ENCODE results near the gene LECT2.

The LECT2 gene

GRCh38 chr5:135977375-135977928 lies 22.7 kb upstream of the LECT2 start:
- DNase-seq = peak; percentile 4

DNA sequence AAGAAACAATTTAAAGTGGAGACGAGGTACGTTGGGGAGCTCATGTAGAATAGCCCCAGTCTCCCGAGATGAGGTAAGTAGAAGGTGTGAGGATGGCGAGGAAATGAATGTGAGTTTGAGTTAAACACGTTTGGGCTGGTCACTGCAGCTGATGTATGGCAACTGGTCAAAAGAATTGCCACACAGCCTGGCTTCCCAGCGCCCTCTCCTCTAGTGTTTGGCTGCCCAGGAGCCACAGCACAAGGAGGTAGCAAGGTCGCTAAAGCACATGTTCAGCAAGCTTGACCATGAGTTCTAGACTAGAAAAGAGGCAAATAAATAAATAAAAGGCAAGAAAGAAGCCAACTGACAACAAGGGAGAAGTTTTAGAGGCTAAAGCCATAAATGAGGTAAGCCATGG lies 21.4 kb upstream of the LECT2 start:
- no peak for DNase-seq

DNA sequence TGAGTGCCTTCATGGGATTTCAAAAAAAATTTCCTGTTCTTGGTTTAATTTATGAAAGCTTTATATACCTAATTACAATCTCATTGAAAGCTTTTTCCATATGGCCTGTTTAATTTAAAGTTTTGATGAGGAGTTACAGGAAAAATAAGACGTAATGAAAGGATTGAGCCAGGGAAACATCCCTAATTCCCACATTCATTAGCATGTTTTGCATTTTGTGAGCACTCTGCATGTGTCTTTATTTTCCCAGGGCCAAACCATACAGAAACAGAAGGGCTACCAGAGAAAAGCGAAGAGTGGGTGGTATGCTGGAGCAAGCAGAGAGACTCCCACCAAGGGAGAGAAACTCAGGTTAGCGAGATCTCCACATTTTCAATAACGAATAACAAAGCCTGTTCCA lies 20.3 kb upstream of the LECT2 start:
- no peak for DNase-seq

- DNase-seq = no peak
Measured at GRCh38 chr5:135974021-135974600, 19.3 kb upstream of the LECT2 start.

DNA sequence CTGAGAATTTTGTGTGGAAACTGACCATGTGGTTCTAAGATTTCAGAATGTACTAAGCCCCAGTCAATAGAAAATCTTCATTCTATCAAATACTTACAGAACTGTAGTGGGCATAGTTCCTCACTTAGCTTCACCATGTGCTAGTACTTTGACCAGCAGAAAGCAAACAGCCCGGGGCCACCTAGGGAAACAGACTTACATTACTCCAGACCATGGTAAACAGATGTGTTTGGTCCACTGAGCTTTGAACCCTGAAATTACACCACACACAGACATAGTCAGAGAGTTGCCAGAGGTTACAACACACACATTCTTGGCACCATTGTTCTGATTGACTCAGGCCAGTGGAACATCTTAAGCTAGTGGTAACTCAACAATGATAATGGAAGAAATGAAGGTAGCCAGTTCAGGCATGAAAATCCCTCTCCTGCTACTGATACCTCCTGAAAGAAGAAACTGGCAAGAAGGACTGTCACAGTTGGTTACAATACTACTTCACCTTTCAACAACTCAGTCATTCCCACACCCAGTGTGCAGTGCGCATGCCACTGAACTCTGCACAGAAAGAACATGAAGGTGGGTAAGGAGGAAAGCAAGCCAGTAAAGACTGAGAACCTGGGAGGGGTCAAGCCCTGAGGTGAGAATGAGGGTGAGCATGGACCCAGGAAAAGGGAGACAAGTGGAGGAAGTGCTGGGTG lies 18.7 kb upstream of the LECT2 start:
- DNase-seq = no peak

DNA sequence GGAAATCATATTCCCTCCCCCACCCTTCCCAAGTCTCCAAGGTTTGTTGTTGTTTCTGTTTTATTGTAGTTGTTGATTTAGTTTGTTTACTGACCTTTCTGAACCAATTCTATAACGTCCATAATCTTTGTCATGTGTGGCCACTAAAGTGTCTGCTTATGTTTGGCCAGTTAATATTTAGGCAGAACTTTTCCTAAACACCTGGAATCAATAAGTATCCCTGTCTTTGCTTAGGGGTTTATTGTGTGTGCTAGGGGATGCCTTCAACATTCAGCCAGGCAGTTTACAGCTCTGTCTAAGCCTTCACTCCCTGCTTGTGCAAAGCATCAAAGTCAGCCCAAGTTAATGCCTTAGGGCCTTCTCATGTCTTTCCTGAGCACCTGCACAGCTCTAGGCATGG lies 16.9 kb upstream of the LECT2 start:
- no peak for DNase-seq

DNA sequence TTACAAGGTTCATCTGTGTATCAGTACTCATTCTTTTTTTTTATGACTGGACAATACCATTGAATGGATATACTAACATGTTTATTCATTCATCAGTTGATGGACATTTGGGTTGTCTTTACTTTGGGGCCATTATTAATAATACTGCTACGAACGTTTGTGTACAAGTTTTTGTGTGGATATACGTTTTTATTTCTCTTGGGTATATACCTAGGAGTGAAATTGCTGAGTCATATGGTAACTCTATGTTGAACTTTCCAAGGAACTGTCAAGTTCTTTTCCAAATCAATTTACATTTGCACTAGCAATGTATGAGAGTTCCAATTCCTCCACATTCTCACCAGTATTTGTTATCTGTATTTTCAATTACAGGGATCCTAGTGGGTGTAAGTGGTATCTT lies 12.0 kb upstream of the LECT2 start:
- no peak for DNase-seq

GRCh38 chr5:135966165-135966564 lies 11.4 kb upstream of the LECT2 start:
- no peak for DNase-seq

DNA sequence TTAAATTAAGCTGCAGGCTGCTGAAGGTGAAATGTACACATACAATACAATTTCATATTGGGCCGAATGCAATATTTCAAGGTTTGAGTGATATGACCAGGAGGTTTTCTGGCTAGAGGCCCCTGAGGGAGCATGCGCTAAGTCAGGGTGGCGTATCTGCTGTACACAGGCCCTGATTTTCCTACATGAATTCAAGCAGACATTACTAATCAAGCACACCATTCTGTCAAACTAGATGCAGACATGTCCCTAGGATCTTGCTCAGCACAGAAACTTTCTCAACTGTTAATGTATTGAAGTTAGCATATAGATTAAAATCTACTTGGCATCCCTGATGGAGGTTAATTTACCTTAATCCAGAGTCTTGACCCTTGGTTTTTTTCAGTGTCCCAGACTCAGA lies 10.7 kb upstream of the LECT2 start:
- no peak for DNase-seq

GRCh38 chr5:135964670-135965320 lies 10.0 kb upstream of the LECT2 start:
- no peak for DNase-seq

DNA sequence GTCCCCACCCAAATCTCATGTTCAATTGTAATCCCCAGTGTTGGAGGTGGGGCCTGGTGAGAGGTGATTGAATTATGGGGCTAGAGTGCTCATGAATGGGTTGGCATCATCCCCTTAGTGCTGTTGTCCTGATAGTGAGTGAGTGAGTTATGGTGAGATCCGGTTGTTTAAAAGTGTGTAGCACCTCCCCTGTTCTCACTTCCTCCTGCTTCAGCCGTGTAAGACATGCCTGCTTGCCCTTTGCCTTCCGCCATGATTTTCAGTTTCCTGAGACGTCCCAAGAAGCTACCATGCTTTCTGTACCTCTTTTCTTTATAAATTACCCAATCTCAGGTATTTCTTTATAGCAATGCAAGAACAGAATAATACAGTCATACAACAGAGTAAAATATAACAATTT lies 742 bp upstream of the LECT2 start:
- DNase-seq = no peak

- no peak for DNase-seq
Measured at GRCh38 chr5:135953850-135954249, 933 bp downstream of the LECT2 start.

GRCh38 chr5:135952683-135953082 lies 2.1 kb downstream of the LECT2 start:
- DNase-seq = no peak

DNA sequence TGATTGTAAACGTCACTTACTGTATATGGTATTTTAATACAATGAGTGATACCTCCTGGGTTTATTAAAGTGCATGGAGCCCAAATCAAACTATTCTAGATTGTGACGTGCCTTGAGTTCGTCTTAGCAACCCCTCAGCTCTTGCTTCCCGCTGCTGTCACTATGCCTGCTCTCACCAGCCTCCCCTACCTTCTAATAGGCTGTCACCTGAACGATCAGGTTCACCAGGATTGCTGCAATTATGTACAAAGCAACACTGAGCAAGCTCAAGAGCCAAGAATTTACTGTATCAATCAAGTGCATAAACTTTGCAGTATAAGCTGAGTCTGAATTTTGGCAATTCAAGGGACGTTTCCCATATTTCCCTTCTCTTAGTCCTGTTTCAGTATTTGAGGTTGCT lies 3.0 kb downstream of the LECT2 start:
- no peak for DNase-seq

GRCh38 chr5:135951257-135951656 lies 3.5 kb downstream of the LECT2 start:
- no peak for DNase-seq

- no peak for DNase-seq
Measured at GRCh38 chr5:135950611-135951010, 4.2 kb downstream of the LECT2 start.

GRCh38 chr5:135944967-135945560 lies 9.7 kb downstream of the LECT2 start:
- DNase-seq = peak; percentile 75

DNA sequence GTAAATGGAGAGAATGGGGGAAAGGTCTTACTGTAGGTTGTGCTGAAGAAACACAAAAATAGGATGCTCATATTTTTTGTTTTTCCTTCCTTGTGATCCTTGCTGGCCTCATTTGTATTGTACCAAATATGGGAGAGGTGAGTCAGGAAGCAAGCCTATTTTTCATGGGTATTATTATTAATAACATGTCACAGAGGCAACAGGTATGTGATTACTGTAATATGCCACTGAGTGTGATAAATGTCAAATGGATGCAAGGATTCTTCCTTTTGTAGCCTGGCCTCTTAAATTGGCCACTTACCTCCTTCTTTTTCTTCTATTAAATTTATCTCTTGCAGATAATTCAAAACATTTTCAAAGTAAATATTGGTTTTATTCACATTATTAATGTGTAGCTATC lies 10.2 kb downstream of the LECT2 start:
- no peak for DNase-seq

DNA sequence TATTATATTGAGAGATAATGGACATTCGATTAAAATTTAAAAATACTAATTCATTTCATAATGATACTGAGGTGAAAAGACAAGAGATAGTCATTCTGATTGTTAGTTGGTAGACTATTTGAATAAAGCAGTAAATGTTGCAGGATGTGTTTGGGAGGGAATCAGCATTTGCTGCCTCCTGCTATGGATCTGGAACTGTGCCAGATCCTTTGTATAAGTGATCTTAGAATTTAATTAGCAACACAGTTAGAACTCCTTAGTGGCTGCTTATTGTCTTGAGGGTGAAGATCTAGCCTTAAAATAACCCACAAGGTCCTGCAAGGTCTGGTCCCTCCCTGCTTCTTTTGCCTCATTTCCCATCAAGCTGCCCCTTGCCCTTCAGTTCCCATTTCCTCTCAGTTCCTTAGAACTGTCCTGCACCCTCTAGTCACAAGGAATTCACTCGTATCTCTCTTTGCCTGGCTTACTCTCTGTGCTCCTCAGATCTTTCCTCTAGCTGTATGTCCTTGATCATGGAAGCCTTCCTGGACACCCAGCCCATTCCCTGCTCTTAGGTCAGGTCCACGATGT lies 12.5 kb downstream of the LECT2 start:
- DNase-seq = no peak

DNA sequence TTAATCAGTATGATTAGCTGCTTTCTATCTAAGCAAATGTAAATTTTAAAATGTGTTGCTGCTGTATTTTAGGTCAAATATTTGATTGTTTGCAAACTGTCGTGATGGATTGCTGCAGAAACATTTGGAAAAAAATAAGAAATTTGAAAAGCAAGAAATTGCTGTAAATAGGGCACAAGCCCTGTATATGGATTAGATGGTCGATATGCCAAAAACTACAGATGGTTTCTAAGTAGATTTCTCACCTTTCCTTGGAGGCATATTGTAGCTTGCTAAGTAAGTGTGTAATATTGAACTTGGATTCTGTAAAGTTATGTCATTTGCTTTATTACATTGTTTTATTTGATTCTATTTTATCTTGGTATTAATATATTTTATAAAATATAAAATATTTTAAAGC lies 13.1 kb downstream of the LECT2 start:
- DNase-seq = no peak

DNA sequence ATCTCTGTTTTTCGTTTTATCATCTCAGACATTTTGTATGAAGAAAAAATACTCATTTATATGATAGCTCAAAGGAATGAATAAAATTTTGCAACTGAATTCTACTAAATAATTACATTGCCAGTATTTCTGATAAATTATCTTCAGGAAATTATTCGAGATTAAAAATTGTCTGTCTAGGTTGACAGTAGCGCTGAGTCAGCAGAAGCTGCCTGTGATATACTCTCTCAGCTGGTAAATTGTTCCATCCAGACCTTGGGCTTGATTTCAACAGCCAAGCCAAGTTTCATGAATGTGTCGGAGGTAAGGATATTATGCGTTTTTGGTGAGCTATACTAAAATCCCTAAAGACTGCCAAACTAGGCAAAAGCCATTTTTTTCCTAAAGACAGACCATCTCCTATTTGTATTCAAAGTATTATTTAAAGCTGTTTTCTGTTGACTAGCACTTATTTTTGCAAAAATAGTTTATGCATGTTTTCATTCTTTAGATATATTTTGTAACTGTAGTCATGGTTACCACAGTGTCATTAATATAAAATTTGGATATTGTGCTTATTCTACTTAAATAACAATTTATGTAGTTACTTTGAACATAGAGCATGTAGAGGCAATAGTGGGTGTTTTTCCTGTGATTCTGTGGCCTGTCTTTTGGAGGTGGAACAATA lies 17.4 kb downstream of the LECT2 start:
- DNase-seq = no peak

DNA sequence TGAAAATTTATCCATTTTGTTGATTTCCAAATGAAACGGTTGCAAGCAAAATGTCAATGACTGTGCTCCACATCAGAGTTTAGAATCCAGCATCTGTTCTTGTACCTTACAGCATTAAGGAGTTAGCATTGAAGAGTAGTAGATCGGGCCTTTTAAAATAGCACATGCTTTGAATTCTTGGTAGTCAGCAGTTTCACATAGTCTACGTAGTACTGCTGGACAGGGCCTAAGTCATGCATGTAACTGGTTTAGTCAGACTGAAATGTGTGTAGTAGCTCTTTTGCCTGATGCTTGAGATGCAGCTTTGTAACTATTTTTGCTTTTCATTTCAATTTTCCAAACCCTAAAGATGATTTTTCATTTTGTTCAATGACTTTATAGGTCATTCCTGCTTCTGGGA lies 19.8 kb downstream of the LECT2 start:
- DNase-seq = no peak

- DNase-seq = no peak
Measured at GRCh38 chr5:135930949-135931295, 23.9 kb downstream of the LECT2 start.

All from NCI-H2029 (cell line).